HCT116 (cell line): Measurements from ENCODE around the gene ELFN1. TPM values are rescaled to one million over a fixed set of nuclear protein-coding genes. Genes with fewer than 3 reads are reported as not detected.

Experiments used
- ATAC-seq: fragments of 200-7000 bp; cut with Tn5 transposase; 2 replicates; pipeline ENCODE4 v1.9.1; 2020; ENCODE audit warnings: mild to moderate bottlenecking, moderate library complexity
- BruUV-seq: library from RNA; stranded (reverse); fragments of 400-500 nt; replicated peaks from 2 replicates; lab custom pipeline; 2021; lab: Mats Ljungman, UMichigan
- CTCF ChIA-PET: fragments of 300-600 bp; sonication (Branson Sonifier 250); formaldehyde crosslinking; loops from one replicate; lab custom pipeline; 2021; ENCODE audit warnings: antibody characterized with exemption; lab: Charles Lee
- POLR2A ChIA-PET: fragments of 300-600, 350-600 bp; sonication (Branson Sonifier 250); formaldehyde crosslinking; loops from one replicate; lab custom pipeline; 2021; ENCODE audit warnings: antibody characterized with exemption; lab: Charles Lee
- RAD21 ChIA-PET, 2 experiments: fragments of 300-600 bp; sonication (Branson Sonifier 250); formaldehyde crosslinking; loops; one replicate each; lab custom pipeline; 2023; ENCODE audit warnings: low total read pairs in 2 of 2; ENCODE audit not compliant: uncharacterized antibody in 2 of 2, unreplicated experiment in 2 of 2, low non-redundant PET in 1 of 2; lab: Charles Lee
- DNase-seq: peaks from one replicate; pipeline ENCODE4 v3.0.0-alpha.2; 2010; ENCODE audit warnings: low read depth, low spot score
- H2AFZ ChIP-seq: fragments of 200-600 bp; shearing (Covaris generic), sonication (generic); 2 replicates; pipeline ENCODE4 v1.6.1; 2017; ENCODE audit warnings: low read depth, mixed run types, mixed read lengths, antibody characterized with exemption, low read length; ENCODE audit not compliant: poor library complexity, severe bottlenecking
- H3K27ac ChIP-seq: 2 replicates; pipeline ENCODE4 v1.5.1; 2012; ENCODE audit warnings: low read depth, low read length
- H3K27me3 ChIP-seq: fragments of 200-600 bp; sonication (generic); 2 replicates; pipeline ENCODE4 v1.6.1; 2016; ENCODE audit warnings: mixed run types, low read length, mixed read lengths; ENCODE audit not compliant: insufficient read depth
- H3K36me3 ChIP-seq, 2 experiments: fragments of 200-500 bp in 1 of 2; fragments of 200-600 bp in 1 of 2; sonication (Bioruptor generic) in 1 of 2; sonication (generic) in 1 of 2; 2 replicates each; pipeline versions ENCODE4 v1.5.1 to v1.6.1; 2014 to 2016; ENCODE audit warnings: low read length in 2 of 2, inconsistent platforms in 1 of 2, mixed read lengths in 1 of 2, mixed run types in 1 of 2; ENCODE audit not compliant: insufficient read depth in 2 of 2, control insufficient read depth in 1 of 2
- H3K4me1 ChIP-seq, 2 experiments: fragments of 200-600 bp in 1 of 2; sonication (generic) in 1 of 2; 2 replicates each; pipeline versions ENCODE4 v1.5.1 to v1.6.1; 2012 to 2017; ENCODE audit warnings: low read length in 2 of 2, inconsistent platforms in 1 of 2, mild to moderate bottlenecking in 1 of 2, mixed read lengths in 1 of 2, mixed run types in 1 of 2, moderate library complexity in 1 of 2; ENCODE audit not compliant: insufficient read depth in 2 of 2, control insufficient read depth in 1 of 2
- H3K4me2 ChIP-seq: fragments of 200-600 bp; sonication (generic); 2 replicates; pipeline ENCODE4 v1.6.1; 2017; ENCODE audit warnings: mixed run types, low read length, mixed read lengths
- H3K4me3 ChIP-seq, 2 experiments: fragments of 200-600 bp in 1 of 2; sonication (generic) in 1 of 2; replicated peaks in 1 of 2; 2 replicates each; pipeline ENCODE4 v1.5.1; 2011 to 2016; ENCODE audit warnings: low read length in 2 of 2, control low read depth in 1 of 2, low read depth in 1 of 2, mild to moderate bottlenecking in 1 of 2, mixed read lengths in 1 of 2, mixed run types in 1 of 2
- H3K79me2 ChIP-seq: fragments of 200-600 bp; sonication (generic); 2 replicates; pipeline ENCODE4 v1.6.1; 2017; ENCODE audit warnings: mild to moderate bottlenecking, mixed run types, low read length, moderate library complexity, mixed read lengths; ENCODE audit not compliant: insufficient read depth
- H3K9ac ChIP-seq: fragments of 200-600 bp; sonication (generic); 2 replicates; pipeline ENCODE4 v1.6.1; 2016; ENCODE audit warnings: low read length, mixed read lengths
- H3K9me2 ChIP-seq: fragments of 200-600 bp; sonication (generic), shearing (Covaris generic); 2 replicates; pipeline ENCODE4 v1.6.1; 2017; ENCODE audit warnings: mixed run types, mild to moderate bottlenecking, moderate library complexity; ENCODE audit not compliant: insufficient read depth
- H3K9me3 ChIP-seq, 2 experiments: fragments of 200-500 bp in 1 of 2; fragments of 200-600 bp in 1 of 2; sonication (Bioruptor generic) in 1 of 2; sonication (generic) in 1 of 2; 2 replicates each; pipeline ENCODE4 v1.6.1; 2014 to 2017; ENCODE audit warnings: low read length in 2 of 2, mixed read lengths in 2 of 2, inconsistent platforms in 1 of 2, low read depth in 1 of 2, mild to moderate bottlenecking in 1 of 2, mixed run types in 1 of 2, moderate library complexity in 1 of 2; ENCODE audit not compliant: control insufficient read depth in 1 of 2, insufficient read depth in 1 of 2
- H4K20me1 ChIP-seq: fragments of 200-600 bp; sonication (generic), shearing (Covaris generic); 2 replicates; pipeline ENCODE4 v1.6.1; 2017; ENCODE audit warnings: mixed run types, mild to moderate bottlenecking, moderate library complexity; ENCODE audit not compliant: insufficient read depth
- ELF1 ChIP-seq: IDR thresholded peaks from 2 replicates; pipeline ENCODE4 v1.6.1; 2012; ENCODE audit warnings: low read depth, borderline replicate concordance
- FOSL1 ChIP-seq: IDR thresholded peaks from 2 replicates; pipeline ENCODE4 v1.6.1; 2012; ENCODE audit warnings: low read depth
- JUND ChIP-seq: IDR thresholded peaks from 2 replicates; pipeline ENCODE4 v1.6.1; 2012
- RAD21 ChIP-seq: IDR thresholded peaks from 2 replicates; pipeline ENCODE4 v1.6.1; 2012; ENCODE audit warnings: low read depth, mild to moderate bottlenecking
- SP1 ChIP-seq: IDR thresholded peaks from 2 replicates; pipeline ENCODE4 v1.6.1; 2012; ENCODE audit warnings: low read depth
- SRF ChIP-seq: IDR thresholded peaks from 2 replicates; pipeline ENCODE4 v1.6.1; 2012; ENCODE audit warnings: low read depth
- TCF7L2 ChIP-seq: IDR thresholded peaks from 2 replicates; pipeline ENCODE4 v1.7.0; 2011; ENCODE audit warnings: borderline replicate concordance, inconsistent platforms; ENCODE audit not compliant: insufficient read depth, insufficient read length; ENCODE audit errors: extremely low read depth
- ZFX ChIP-seq: fragments of 450-650 bp; IDR thresholded peaks from 2 replicates; pipeline ENCODE4 v1.6.1; 2017
- intact Hi-C: fragments of 100-400 bp; cut with micrococcal nuclease; formaldehyde crosslinking; loops from 2 replicates; pipeline ENCODE4 v1.10.0; 2022
- total RNA-seq: library from RNA; stranded (reverse); gene quantifications from one replicate; pipeline ENCODE4 v1.2.1, GENCODE V29; 2021; ENCODE audit not compliant: unreplicated experiment
- TF ChIP-seq, protein P1 (sequence below): IDR thresholded peaks from 2 replicates; pipeline ENCODE4 v1.6.1; 2011; ENCODE audit warnings: mild to moderate bottlenecking, low read length, moderate library complexity; ENCODE audit not compliant: insufficient replicate concordance; ENCODE audit errors: extremely low read depth

Gene ELFN1
- total RNA-seq, 1 experiment from 2014 or later: 4.4 TPM

DNA sequence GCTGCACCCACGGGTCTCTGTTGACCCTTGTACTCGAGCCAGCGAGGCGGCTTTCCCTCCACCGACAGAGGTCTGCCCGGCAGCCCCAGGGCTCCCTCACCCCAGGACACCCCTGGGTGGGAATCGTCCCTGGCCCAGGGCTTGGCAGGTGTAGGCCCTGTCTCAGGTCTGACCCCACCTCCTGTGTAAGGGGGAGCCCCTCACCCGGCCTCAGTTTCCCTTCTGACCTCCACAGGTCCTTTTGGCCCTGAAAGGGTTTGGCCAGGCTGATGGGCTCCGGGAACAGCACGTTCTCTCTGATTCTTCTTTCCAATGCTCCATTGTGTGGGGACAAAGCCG lies 25.0 kb upstream of the ELFN1 start (continued):
- TF ChIP-seq RAD21: no peak

GRCh38 chr7:1645476-1645875 lies 24.6 kb upstream of the ELFN1 start:
- Histone ChIP-seq H3K9ac (no peak overlapping the region), H3K9me3 (no peaks in the 10 kb centered on the region), H2AFZ (no peak overlapping the region), H4K20me1 (no peaks in the 10 kb centered on the region), H3K4me2 (no peak overlapping the region), H3K4me3 (no peak overlapping the region), H3K36me3 (no peaks in the 10 kb centered on the region), H3K27me3 (no peaks in the 10 kb centered on the region), H3K4me1 (peaks cover 0 to 7% of the 10 kb centered on the region in 2 experiments; a peak in 2 of 4 replicates), H3K9me2 (no peaks in the 10 kb centered on the region), H3K27ac (no peak overlapping the region), H3K79me2 (no peaks in the 10 kb centered on the region)
- POLR2A ChIA-PET: no interaction called here
- no peak for TF ChIP-seq ELF1
- TF ChIP-seq JUND: no peak
- TF ChIP-seq ZFX: no peak
- TF ChIP-seq, protein P1, sequence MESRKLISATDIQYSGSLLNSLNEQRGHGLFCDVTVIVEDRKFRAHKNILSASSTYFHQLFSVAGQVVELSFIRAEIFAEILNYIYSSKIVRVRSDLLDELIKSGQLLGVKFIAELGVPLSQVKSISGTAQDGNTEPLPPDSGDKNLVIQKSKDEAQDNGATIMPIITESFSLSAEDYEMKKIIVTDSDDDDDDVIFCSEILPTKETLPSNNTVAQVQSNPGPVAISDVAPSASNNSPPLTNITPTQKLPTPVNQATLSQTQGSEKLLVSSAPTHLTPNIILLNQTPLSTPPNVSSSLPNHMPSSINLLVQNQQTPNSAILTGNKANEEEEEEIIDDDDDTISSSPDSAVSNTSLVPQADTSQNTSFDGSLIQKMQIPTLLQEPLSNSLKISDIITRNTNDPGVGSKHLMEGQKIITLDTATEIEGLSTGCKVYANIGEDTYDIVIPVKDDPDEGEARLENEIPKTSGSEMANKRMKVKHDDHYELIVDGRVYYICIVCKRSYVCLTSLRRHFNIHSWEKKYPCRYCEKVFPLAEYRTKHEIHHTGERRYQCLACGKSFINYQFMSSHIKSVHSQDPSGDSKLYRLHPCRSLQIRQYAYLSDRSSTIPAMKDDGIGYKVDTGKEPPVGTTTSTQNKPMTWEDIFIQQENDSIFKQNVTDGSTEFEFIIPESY: no peak
- TF ChIP-seq FOSL1: no peak
- CTCF ChIA-PET: no interaction called here
- DNase-seq: no peak
- no peak for ATAC-seq
- RAD21 ChIA-PET: no interaction called here
- intact Hi-C loops: no loop called here
- no TSS peak for BruUV-seq

GRCh38 chr7:1646391-1646790 lies 23.7 kb upstream of the ELFN1 start:
- peaks cover 0 to 7% of the 10 kb centered on the region in 2 experiments; a peak in 2 of 4 replicates for H3K4me1 ChIP-seq
- no peaks in the 10 kb centered on the region for H3K79me2 ChIP-seq
- H3K4me3 ChIP-seq: no peak overlapping the region
- DNase-seq: no peak
- intact Hi-C loops: no loop called here
- ChIA-PET POLR2A (no interaction called here), CTCF (no interaction called here), RAD21 (no interaction called here)
- H3K9me3 ChIP-seq: no peaks in the 10 kb centered on the region
- no peaks in the 10 kb centered on the region for H3K36me3 ChIP-seq
- H2AFZ ChIP-seq: no peak overlapping the region
- H3K27me3 ChIP-seq: no peaks in the 10 kb centered on the region
- no peak for TF ChIP-seq ZFX
- TF ChIP-seq SP1: no peak
- no peak for TF ChIP-seq SRF
- TF ChIP-seq TCF7L2: no peak
- H3K27ac ChIP-seq: no peak overlapping the region
- ATAC-seq: no peak
- no peak overlapping the region for H3K9ac ChIP-seq
- no peaks in the 10 kb centered on the region for H4K20me1 ChIP-seq
- no peaks in the 10 kb centered on the region for H3K9me2 ChIP-seq
- no TSS peak for BruUV-seq
- H3K4me2 ChIP-seq: no peak overlapping the region
